Stimulated activated CD4-positive, alpha-beta T cell treated with anti-CD3 and anti-CD28 coated beads, Interleukin-4, amount 100 ng/mL, for 4 hours (primary cell): ENCODE measurements around the gene CEP295NL.

ENCODE experiments used
- DNase-seq, 2 experiments: peaks; one replicate each; pipeline ENCODE4 v3.0.0-alpha.2; 2020

Gene CEP295NL

DNA sequence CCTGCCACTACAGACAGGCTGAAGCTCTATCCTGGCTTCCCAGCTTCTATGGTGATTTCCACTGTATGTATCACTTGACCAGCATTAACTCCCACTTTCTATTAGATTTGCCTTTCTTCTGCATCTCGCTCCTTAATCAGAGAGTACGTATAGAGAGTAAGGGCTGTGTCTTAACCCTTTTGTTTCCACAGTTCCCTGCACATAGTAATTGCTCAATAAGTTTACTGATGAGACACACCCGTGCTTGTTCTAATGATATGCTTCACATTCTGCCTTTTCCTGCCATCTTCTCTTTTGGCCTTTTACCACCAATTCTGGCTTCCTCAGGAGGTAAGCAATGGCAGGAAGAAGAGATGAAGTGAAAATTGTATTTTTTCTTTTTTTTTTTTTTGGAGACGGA lies 41.8 kb downstream of the CEP295NL start:
- DNase-seq = no peak

DNA sequence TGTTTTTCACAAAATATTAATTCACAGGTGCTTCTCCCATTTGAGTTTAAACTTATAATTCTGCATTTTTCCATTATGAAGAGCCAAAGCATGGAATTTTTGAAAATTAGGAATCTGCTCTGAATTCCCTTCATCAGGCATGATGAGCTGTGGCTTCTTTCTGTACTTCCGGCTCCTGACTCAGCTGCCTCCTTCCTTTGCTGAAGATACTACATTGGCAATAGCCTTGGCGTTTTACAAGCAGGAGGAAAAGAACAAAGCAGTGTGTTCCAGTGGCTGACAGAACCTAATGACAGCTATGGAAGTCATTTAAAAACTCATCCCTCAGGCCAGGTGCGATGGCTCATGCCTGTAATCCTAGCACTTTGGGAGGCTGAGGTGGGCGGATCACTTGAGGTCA lies 44.0 kb downstream of the CEP295NL start:
- no peak for DNase-seq

DNA sequence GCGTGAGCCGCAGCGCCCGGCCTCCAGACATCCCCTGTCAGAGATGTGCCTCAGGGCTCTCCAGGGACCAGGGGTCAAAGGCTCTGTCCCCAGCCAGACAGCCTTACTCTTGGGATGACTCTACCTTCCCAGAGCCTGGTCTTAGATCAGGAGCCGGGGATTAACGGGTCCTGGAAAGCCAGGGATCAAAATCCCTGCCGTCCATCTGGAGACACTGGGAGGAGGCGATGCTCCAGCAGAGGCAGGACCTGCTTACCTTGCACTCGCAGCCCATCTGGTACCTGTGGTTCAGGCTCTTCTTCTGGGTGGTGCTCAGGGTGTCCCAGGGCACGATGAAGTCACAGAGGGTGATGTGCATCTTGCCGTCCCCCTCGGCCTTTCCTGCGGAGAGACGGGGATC lies 45.7 kb downstream of the CEP295NL start:
- DNase-seq = no peak

DNA sequence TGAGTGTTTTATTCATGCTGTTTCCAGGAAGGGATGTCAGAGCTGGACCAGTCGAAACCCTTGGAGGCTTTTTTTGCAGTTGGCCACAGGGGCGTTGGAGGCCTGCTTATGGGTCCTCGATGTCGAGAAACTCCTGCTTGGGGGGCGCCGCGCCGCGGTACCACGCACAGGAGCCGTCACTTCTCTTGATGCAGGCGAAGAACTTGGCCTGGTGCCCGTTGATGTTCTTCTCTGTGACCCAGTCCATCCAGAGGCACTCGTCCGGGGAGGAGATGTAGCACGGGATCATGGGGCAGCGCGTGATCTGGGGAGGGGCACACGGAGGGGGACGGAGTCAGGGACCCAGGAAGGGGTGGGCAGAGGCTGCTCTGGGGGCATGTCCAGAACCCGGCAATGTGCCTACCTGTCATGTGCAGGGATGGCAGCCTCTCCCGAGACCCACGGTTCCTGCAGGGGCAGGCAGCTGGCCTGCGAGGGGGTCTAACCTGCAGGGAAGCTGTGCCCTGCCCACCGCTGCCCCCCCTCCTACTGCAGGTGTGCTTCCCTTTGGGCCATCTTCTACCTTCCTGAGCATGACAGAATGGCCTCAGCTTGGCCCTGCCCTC lies 47.3 kb downstream of the CEP295NL start:
- DNase-seq = no peak

DNA sequence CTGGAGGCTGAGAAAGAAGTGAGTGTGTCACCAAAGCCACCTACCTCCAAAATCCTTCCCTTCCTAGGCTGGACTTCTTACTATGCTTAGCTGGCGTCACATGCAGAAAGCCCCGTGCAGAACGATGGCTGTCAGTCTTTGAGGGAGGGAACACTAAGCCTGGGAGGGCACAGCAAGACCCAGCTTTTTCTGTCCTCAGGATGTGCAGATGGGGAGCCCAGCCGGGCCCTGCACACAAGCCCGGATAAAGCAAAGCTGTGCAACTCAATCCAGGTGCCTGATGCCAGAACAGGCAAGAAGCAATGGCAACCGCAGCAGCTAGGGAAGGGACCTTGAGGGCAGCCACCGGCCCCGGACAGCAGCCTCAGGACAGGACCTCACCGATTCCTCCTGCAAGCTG lies 48.5 kb downstream of the CEP295NL start:
- DNase-seq = no peak

DNA sequence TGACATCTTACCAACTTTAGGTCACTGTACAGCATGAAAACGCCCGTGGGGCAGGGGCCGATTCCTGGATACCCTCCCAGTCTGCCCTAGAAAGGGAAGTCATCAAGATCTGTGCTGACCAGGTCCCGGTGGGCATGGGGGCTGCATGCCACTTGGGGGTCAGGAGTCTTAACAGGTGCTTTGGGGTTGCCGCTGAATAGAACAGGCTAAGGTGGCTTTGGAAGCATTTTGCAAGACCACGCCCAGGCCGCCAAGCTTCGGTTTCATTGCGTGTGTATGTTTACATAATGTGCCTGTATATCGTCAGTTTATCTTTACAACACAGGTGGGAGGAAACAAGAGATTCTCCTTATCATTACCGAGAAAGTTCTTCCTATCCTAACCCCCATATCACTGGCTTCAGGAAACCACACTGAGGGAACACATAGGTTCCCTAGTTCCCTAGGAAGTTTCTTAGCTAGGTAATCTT lies 49.0 kb downstream of the CEP295NL start:
- DNase-seq = no peak

DNA sequence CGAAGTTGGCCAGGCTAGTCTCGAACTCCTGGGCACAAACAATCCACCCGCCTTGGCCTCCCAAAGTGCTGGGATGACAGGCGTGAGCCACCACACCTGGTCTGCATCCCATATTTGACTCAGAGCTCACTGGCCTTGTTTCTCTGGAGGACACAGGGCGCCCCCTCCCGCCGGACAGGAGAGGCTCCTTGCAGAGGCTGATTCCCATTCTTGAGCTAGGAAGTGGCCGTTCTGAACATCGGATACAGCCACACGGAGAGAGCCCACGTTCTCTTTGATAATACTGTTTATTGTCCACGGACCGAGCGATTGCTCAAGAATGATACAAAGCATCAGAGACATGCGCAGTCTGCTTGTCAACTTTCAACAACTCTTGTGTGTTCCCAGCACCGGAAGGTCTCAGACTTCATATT lies 50.3 kb downstream of the CEP295NL start:
- DNase-seq = no peak

DNA sequence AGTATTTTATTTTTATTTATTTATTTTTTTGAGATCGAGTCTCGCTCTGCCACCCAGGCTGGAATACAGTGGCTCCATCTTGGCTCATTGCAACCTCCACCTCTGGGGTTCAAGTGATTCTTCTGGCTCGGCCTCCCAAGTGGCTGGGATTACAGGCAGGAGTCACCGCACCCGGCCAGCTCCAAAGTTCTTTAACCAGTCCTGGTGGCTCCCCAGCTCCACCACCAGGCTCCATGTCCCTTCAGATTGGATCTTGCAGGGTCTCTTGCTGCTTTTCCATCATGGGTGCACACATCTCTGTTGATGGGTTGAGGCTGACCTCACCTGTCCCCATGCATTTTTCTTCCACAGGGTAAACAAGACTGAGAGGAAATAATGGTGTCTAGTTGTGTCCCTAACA lies 54.0 kb downstream of the CEP295NL start:
- DNase-seq = no peak

DNA sequence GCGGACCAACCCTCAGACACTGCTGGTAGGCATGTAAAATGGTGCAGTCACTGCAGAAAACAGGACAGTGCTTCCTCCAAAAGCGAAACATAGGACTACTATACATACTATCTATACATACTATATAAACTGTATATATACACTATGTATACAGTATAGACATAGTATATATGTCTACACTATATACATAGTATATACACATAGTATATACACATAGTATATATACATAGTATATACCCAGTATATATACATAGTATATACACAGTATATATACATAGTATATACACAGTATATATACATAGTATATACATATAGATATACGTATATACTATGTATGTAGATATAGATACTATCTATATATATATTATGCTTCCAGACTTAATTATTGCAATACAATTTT lies 55.9 kb downstream of the CEP295NL start:
- no peak for DNase-seq

DNA sequence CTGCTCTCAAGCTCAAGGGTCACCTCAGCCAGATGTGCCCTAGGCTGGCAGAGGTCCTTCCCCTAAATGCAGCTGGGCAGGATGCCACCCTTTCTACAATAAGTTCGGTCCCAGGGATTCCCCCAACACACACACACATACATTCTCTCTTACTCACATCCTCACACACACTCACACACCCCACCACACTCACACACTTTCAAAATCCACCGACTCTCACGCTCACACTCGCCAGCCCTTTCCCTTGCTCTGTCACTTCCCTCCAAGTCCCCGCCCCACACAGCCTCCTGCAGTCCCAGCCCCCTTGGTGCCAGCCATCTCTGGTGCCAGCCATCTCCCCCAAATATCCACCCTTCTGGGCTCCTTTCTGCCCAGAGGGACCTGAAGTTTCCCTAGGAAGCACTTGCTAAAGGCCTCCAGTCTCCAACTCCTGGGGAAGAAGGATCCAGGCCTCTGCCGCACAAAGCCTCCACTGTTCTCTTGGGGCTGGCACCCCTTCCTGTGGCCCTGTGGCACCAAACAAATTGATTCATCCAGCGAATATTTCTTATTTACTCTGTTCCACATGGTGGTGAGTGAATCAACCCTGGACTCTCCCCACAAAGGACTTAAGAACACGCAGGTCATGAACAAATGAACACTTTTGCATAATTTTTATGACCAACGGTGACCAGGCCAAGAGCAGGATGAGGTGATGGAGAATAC lies 58.5 kb downstream of the CEP295NL start:
- DNase-seq = no peak

DNA sequence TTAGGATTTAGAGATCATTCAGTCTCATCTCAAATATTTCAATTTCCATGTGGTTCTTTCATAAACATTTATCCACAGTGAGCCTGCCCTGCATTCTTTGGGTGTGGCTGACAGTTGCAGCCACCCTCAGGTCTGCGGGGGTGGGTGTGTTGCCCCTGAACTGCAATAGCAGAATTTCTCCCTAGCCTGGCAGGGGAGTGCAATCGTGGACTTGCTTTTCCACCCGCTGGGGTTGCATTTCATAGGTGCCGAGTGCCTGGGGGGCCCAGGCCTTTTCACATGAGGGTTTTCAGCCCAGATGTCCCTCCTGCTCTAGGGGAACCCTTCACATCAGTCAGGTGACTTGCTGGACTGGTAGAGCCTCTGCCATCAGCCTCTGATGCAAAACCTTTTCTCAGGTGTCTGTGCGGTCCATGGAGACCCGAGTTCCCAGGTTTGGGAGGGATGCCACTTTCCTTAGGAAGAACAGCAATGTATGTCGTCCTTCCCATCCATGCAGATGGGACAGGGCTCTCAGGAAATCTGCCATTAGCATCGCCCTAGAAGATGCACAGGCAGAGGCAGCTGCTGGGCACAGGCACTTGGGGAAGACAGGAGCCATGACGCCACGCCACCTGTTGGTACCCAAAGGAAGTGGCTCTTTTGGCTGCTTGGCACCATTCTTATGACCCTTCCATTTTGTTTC lies 60.0 kb downstream of the CEP295NL start:
- DNase-seq = peak; percentile 48 to 50

DNA sequence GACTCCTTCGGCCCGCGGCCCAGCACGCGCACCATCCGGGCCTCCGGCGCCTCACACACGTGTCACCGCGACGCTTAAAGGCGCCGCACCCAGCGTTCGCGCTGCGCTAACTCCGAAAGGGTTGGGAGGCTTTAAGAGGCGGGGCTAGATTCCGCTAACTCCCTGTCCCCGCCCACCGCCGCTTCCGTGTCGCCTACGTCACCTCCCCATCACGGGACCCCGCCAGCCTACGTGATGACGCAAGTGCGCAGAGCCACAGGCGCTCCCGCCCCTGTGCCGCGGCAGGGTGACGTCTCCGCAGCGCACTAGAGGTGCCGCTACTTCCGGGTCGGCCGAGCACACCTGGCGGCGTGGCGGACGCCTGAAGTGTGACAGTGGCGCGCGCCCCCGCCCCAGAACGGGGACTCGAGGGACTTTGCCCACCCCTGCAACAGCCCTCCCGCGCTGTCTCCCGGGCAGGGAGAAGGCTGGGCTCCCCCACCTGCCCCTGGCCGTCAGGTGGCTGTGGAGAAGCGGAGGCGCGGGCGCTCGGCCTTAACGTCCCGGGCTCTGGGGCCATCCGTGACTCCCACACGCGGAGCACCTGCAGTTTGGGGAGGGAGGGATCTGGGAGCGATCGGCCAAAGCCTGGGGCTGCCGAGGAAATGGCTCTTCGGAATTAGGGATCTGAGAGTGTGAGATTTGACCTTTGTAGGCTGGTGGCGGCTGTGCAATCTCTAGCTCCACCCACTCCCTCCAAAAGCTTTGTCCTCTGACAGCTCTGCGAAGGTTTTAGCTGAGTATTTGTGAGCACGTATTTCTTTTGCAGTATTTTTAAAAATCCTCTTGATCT lies 62.0 kb downstream of the CEP295NL start, which contains the start of gene USP36:
USP36 (minus strand) TSS at position 35 of the 832 bp plus-strand sequence. CDS start 4,451 bp downstream, outside the sequence.
- peak; percentile 99 to 100 for DNase-seq
